HFFc6 (cell line): ENCODE results near the gene ENPP1. TPM values are rescaled to one million over a fixed set of nuclear protein-coding genes. Genes with fewer than 3 reads are reported as not detected.

Experiments
- DNase-seq: peaks from one replicate; pipeline ENCODE4 v3.0.0-alpha.2; 2018
- H3K27ac Mint-ChIP-seq: 2 replicates; pipeline ENCODE4 v1.8.0; 2020; ENCODE audit warnings: mild to moderate bottlenecking, mixed read lengths
- H3K27me3 Mint-ChIP-seq: 2 replicates; pipeline ENCODE4 v1.8.0; 2021; ENCODE audit warnings: mild to moderate bottlenecking, moderate library complexity, mixed read lengths; ENCODE audit not compliant: insufficient read depth
- H3K36me3 Mint-ChIP-seq: 2 replicates; pipeline ENCODE4 v1.8.0; 2021; ENCODE audit warnings: low read depth, mixed read lengths
- H3K4me1 Mint-ChIP-seq: 2 replicates; pipeline ENCODE4 v1.8.0; 2020; ENCODE audit warnings: low read depth, mixed read lengths
- H3K4me3 Mint-ChIP-seq: 2 replicates; pipeline ENCODE4 v1.8.0; 2020; ENCODE audit warnings: mild to moderate bottlenecking, moderate library complexity, mixed read lengths
- H3K9me3 Mint-ChIP-seq: 2 replicates; pipeline ENCODE4 v1.8.0; 2020; ENCODE audit warnings: mild to moderate bottlenecking, mixed read lengths
- CTCF ChIP-seq: fragments of 200-600 bp; sonication (generic); IDR thresholded peaks from 2 replicates; pipeline ENCODE4 v1.5.0; 2021; ENCODE audit warnings: antibody characterized with exemption, mild to moderate bottlenecking
- long read RNA-seq: library from polyadenylated mRNA; unstranded; transcript quantifications from one replicate; pipeline ENCODE4 v2.0.0, GENCODE V29; 2019
- total RNA-seq, 6 experiments: library from RNA; stranded (reverse); fragmentation: NEBNext Ultra II Directional; extraction: Animal tissue kit (Norgen Biotek cat#: 25700); gene quantifications; 2 replicates in 1 of 6; 3 replicates in 5 of 6; pipeline ENCODE4 v1.2.3, GENCODE V29; 2021

Gene ENPP1
- 10 to 100 TPM; 30.1 to 39.5 (median 36.3) TPM for total RNA-seq
- long read RNA-seq, full-length matches to known transcripts: 2 of 30 reads
- long read RNA-seq, partial matches to known transcripts: 3 of 30 reads
- long read RNA-seq, other reads (novel, unspliced or antisense): 25 of 30 reads

DNA sequence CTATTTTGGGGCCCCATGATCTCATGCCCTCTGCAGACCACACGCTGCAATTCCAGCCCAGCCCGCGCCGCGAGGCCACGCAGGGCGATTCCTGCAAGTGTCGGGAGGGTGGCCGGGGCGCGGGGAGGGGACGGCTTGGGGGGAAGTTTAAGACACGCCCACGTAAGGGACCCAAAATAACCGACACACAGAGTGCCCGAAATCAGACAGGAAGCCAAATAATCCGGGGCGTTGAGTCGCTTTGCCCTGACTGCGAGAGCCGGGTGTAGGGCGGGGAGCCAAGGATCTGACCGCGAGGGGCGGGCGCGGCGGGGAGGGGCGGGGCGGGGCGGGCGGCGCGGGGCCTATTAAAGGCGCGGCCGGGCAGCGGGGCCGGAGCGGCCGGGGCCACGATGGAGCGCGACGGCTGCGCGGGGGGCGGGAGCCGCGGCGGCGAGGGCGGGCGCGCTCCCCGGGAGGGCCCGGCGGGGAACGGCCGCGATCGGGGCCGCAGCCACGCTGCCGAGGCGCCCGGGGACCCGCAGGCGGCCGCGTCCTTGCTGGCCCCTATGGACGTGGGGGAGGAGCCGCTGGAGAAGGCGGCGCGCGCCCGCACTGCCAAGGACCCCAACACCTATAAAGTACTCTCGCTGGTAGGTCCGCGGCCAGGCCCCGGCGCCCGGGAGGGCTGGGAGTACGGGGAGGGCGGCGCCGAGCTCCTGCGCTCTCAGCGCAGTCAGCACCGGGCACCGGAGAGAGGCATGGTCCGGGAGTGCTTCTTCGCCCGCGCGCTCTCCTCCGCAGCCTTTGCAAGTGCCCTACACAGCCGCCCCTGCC, at the start of gene ENPP1:
ENPP1 (plus strand) TSS at position 377 of the 816 bp plus-strand sequence; CDS start at position 393, 16 bp downstream.
- Mint-ChIP-seq H3K27me3 (no peaks in the 10 kb centered on the region; the same call in 1 of the 2 replicates), H3K36me3 (peaks cover 4% of the 10 kb centered on the region; the same call in 1 of the 2 replicates), H3K4me3 (peak within 1 kb of the TSS; percentile 92), H3K9me3 (no peaks in the 10 kb centered on the region), H3K4me1 (peaks cover 51% of the 10 kb centered on the region), H3K27ac (peak within 1 kb of the TSS; percentile 77)
- peak; percentile 66 for TF ChIP-seq CTCF
- peak; percentile 71 for DNase-seq

- no peak for TF ChIP-seq CTCF
- no peak overlapping the region for H3K27ac Mint-ChIP-seq
- H3K4me3 Mint-ChIP-seq: no peak overlapping the region
- peaks cover 11% of the 10 kb centered on the region; the same call in 1 of the 2 replicates for H3K36me3 Mint-ChIP-seq
- H3K27me3 Mint-ChIP-seq: no peaks in the 10 kb centered on the region
- H3K9me3 Mint-ChIP-seq: no peaks in the 10 kb centered on the region
- peaks cover 87% of the 10 kb centered on the region for H3K4me1 Mint-ChIP-seq
- DNase-seq: no peak
Observed at GRCh38 chr6:131758920-131759319, 48.9 kb upstream of the ENPP1 start.

GRCh38 chr6:131761060-131761761, 46.6 kb upstream of the ENPP1 start:
- peak; percentile 61 for DNase-seq
- H3K27me3 Mint-ChIP-seq: no peaks in the 10 kb centered on the region
- peaks cover 87% of the 10 kb centered on the region for H3K4me1 Mint-ChIP-seq
- no peaks in the 10 kb centered on the region for H3K9me3 Mint-ChIP-seq
- peak overlapping the region; percentile 32 for H3K27ac Mint-ChIP-seq
- H3K36me3 Mint-ChIP-seq: peaks cover 10% of the 10 kb centered on the region; the same call in 1 of the 2 replicates
- TF ChIP-seq CTCF: no peak
- H3K4me3 Mint-ChIP-seq: no peak overlapping the region; the same call in 1 of the 2 replicates

- no peak overlapping the region for H3K4me3 Mint-ChIP-seq
- H3K9me3 Mint-ChIP-seq: no peaks in the 10 kb centered on the region
- DNase-seq: no peak
- peaks cover 85% of the 10 kb centered on the region for H3K4me1 Mint-ChIP-seq
- no peak for TF ChIP-seq CTCF
- peaks cover 7% of the 10 kb centered on the region; the same call in 1 of the 2 replicates for H3K36me3 Mint-ChIP-seq
- H3K27me3 Mint-ChIP-seq: no peaks in the 10 kb centered on the region
- H3K27ac Mint-ChIP-seq: peak overlapping the region; percentile 27; the same call in 1 of the 2 replicates
Observed at GRCh38 chr6:131761762-131762067, 46.1 kb upstream of the ENPP1 start.

- TF ChIP-seq CTCF: no peak
- Mint-ChIP-seq H3K4me1 (peaks cover 82% of the 10 kb centered on the region), H3K36me3 (peaks cover 5% of the 10 kb centered on the region; the same call in 1 of the 2 replicates), H3K4me3 (no peak overlapping the region), H3K27me3 (no peaks in the 10 kb centered on the region), H3K27ac (no peak overlapping the region), H3K9me3 (no peaks in the 10 kb centered on the region)
- DNase-seq: no peak
Observed at GRCh38 chr6:131762984-131763383, 44.8 kb upstream of the ENPP1 start.
